Astrocyte (in vitro differentiated cells and primary cell): ENCODE measurements around the gene SIGLEC11. TPM values are rescaled to one million over a fixed set of nuclear protein-coding genes. Genes with fewer than 3 reads are reported as not detected.

Experiments
- DNase-seq: peaks from one replicate; pipeline ENCODE4 v3.0.0-alpha.2; 2010; ENCODE audit warnings: low read depth
- FAIRE-seq: peaks from 2 replicates; lab custom pipeline; 2011; peaks lifted over from hg19 to GRCh38; lab: Jason Lieb, UNC
- H2AFZ ChIP-seq: 2 replicates; pipeline ENCODE4 v1.6.0; 2012; ENCODE audit warnings: low read depth, low read length, inconsistent platforms
- H3K27ac ChIP-seq: 2 replicates; pipeline ENCODE4 v1.5.1; 2011; ENCODE audit warnings: low read depth, low read length, inconsistent platforms
- H3K27me3 ChIP-seq: 2 replicates; pipeline ENCODE4 v1.6.0; 2011; ENCODE audit warnings: low read length, inconsistent platforms; ENCODE audit not compliant: insufficient read depth
- H3K36me3 ChIP-seq: 2 replicates; pipeline ENCODE4 v1.5.1; 2011; ENCODE audit warnings: low read length, inconsistent platforms; ENCODE audit not compliant: insufficient read depth
- H3K4me1 ChIP-seq: 2 replicates; pipeline ENCODE4 v1.5.1; 2011; ENCODE audit warnings: low read length, inconsistent platforms; ENCODE audit not compliant: insufficient read depth
- H3K4me2 ChIP-seq: 2 replicates; pipeline ENCODE4 v1.6.0; 2012; ENCODE audit warnings: low read length, inconsistent platforms
- H3K4me3 ChIP-seq: 2 replicates; pipeline ENCODE4 v1.5.1; 2011; ENCODE audit warnings: low read depth, mild to moderate bottlenecking, low read length, inconsistent platforms; ENCODE audit not compliant: insufficient read depth
- H3K79me2 ChIP-seq: 2 replicates; pipeline ENCODE4 v1.6.0; 2012; ENCODE audit warnings: mild to moderate bottlenecking, low read length, inconsistent platforms; ENCODE audit not compliant: insufficient read depth
- H3K9ac ChIP-seq: 2 replicates; pipeline ENCODE4 v1.6.0; 2012; ENCODE audit warnings: mild to moderate bottlenecking, low read length, inconsistent platforms
- H3K9me3 ChIP-seq: 2 replicates; pipeline ENCODE4 v1.5.1; 2012; ENCODE audit warnings: low read depth, mild to moderate bottlenecking, low read length, inconsistent platforms; ENCODE audit not compliant: insufficient read depth
- H4K20me1 ChIP-seq: 2 replicates; pipeline ENCODE4 v1.6.0; 2012; ENCODE audit warnings: low read length, inconsistent platforms; ENCODE audit not compliant: insufficient read depth
- H3K27ac Mint-ChIP-seq: one replicate; pipeline ENCODE4 v1.8.0; 2021; ENCODE audit warnings: mild to moderate bottlenecking, mixed read lengths; ENCODE audit not compliant: unreplicated experiment
- H3K27me3 Mint-ChIP-seq: one replicate; pipeline ENCODE4 v1.8.0; 2021; ENCODE audit warnings: low read depth, mixed read lengths; ENCODE audit not compliant: unreplicated experiment
- H3K36me3 Mint-ChIP-seq: one replicate; pipeline ENCODE4 v1.8.0; 2021; ENCODE audit warnings: low read depth, mixed read lengths; ENCODE audit not compliant: unreplicated experiment
- H3K4me1 Mint-ChIP-seq: one replicate; pipeline ENCODE4 v1.8.0; 2021; ENCODE audit warnings: low read depth, mixed read lengths; ENCODE audit not compliant: unreplicated experiment
- H3K4me3 Mint-ChIP-seq: one replicate; pipeline ENCODE4 v1.8.0; 2021; ENCODE audit warnings: mild to moderate bottlenecking, moderate library complexity, mixed read lengths; ENCODE audit not compliant: unreplicated experiment
- H3K9me3 Mint-ChIP-seq: one replicate; pipeline ENCODE4 v1.8.0; 2021; ENCODE audit warnings: mild to moderate bottlenecking, mixed read lengths; ENCODE audit not compliant: unreplicated experiment
- EZH2 ChIP-seq: IDR thresholded peaks from 2 replicates; pipeline ENCODE4 v1.6.1; 2012; ENCODE audit warnings: mild to moderate bottlenecking, low read length, inconsistent platforms; ENCODE audit not compliant: insufficient read depth
- total RNA-seq: library from RNA; stranded (reverse); gene quantifications from 2 replicates; pipeline ENCODE4 v1.2.1, GENCODE V29; 2021
- TF ChIP-seq, protein P1 (sequence below): IDR thresholded peaks from 2 replicates; pipeline ENCODE4 v1.5.1; 2011; ENCODE audit warnings: low read depth, mild to moderate bottlenecking, inconsistent platforms, low read length, moderate library complexity; ENCODE audit not compliant: insufficient read depth

SIGLEC11 gene
- total RNA-seq, 1 donor from 2014 or later = not detected

DNA sequence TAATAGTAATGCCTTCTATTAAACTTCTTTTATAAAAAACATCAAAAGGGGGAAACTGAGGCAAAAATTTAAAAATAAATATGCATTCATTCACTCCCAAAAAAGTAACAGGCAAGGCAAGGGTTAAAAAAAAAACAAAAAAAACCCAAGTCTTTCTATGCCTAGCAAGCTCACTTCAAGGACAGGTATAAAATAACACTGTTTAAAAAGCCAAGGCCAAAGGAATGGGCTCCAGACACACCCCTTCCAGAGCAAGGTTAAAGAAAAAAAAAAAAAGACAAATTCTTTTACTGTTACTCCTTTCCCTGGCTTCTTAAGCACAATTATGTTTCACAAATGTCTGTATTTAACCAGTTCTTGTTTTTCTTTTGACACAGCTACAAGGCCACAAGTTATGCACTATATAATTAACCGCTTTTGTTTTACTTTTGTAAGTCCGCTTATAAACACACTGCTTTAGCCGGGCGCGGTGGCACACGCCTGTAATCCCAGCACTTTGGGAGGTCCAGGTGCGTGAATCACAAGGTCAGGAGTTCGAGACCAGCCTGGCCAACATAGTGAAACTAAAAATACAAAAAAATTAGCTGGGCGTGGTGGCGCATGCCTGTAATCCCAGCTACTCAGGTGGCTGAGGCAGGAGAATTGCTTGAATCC, 3.6 kb downstream of the SIGLEC11 start:
- Histone ChIP-seq H3K79me2 (no peaks in the 10 kb centered on the region), H3K36me3 (no peaks in the 10 kb centered on the region), H3K4me3 (no peak overlapping the region), H3K9me3 (no peaks in the 10 kb centered on the region), H3K9ac (no peak overlapping the region), H2AFZ (no peak overlapping the region), H3K27me3 (peaks cover 3% of the 10 kb centered on the region), H4K20me1 (no peaks in the 10 kb centered on the region), H3K4me2 (no peak overlapping the region), H3K4me1 (no peaks in the 10 kb centered on the region), H3K27ac (no peak overlapping the region)
- FAIRE-seq (no peak), DNase-seq (no peak)
- TF ChIP-seq, protein P1, sequence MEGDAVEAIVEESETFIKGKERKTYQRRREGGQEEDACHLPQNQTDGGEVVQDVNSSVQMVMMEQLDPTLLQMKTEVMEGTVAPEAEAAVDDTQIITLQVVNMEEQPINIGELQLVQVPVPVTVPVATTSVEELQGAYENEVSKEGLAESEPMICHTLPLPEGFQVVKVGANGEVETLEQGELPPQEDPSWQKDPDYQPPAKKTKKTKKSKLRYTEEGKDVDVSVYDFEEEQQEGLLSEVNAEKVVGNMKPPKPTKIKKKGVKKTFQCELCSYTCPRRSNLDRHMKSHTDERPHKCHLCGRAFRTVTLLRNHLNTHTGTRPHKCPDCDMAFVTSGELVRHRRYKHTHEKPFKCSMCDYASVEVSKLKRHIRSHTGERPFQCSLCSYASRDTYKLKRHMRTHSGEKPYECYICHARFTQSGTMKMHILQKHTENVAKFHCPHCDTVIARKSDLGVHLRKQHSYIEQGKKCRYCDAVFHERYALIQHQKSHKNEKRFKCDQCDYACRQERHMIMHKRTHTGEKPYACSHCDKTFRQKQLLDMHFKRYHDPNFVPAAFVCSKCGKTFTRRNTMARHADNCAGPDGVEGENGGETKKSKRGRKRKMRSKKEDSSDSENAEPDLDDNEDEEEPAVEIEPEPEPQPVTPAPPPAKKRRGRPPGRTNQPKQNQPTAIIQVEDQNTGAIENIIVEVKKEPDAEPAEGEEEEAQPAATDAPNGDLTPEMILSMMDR = no peak
- no peak for TF ChIP-seq EZH2
- no peaks in the 10 kb centered on the region for H3K4me1 Mint-ChIP-seq
- peaks cover 3% of the 10 kb centered on the region for H3K9me3 Mint-ChIP-seq
- peaks cover 8% of the 10 kb centered on the region for H3K27me3 Mint-ChIP-seq
- H3K36me3 Mint-ChIP-seq = no peaks in the 10 kb centered on the region
- H3K27ac Mint-ChIP-seq = no peak overlapping the region
- no peak overlapping the region for H3K4me3 Mint-ChIP-seq

DNA sequence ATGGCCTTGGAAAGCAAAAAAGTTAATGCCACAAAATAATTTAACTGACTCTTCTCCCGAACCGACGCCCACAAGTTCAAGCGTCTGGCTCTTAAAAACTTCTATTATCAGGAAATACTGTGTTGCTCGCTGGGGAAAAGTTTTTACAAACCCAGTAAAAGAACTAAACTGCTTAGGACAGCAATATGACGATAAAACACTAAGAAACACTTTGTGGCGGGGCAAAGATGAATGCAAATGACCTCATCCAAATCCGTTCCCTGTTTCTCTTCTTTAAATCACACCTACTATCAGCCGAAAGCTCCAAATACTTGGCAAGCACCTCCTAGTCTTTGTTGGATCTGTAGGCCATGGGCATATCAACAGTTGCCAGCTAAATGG, 4.9 kb downstream of the SIGLEC11 start:
- peaks cover 5% of the 10 kb centered on the region for H3K27me3 Mint-ChIP-seq
- Histone ChIP-seq H3K9ac (no peak overlapping the region), H3K36me3 (no peaks in the 10 kb centered on the region), H3K27me3 (peaks cover 3% of the 10 kb centered on the region), H3K4me3 (no peak overlapping the region), H2AFZ (no peak overlapping the region), H3K4me1 (no peaks in the 10 kb centered on the region), H3K9me3 (no peaks in the 10 kb centered on the region), H4K20me1 (no peaks in the 10 kb centered on the region), H3K27ac (no peak overlapping the region), H3K79me2 (no peaks in the 10 kb centered on the region), H3K4me2 (no peak overlapping the region)
- DNase-seq (no peak), FAIRE-seq (no peak)
- no peaks in the 10 kb centered on the region for H3K36me3 Mint-ChIP-seq
- TF ChIP-seq EZH2 = no peak
- TF ChIP-seq, protein P1 = no peak
- H3K4me1 Mint-ChIP-seq = no peaks in the 10 kb centered on the region
- peaks cover 7% of the 10 kb centered on the region for H3K9me3 Mint-ChIP-seq
- no peak overlapping the region for H3K27ac Mint-ChIP-seq
- H3K4me3 Mint-ChIP-seq = no peak overlapping the region

DNA sequence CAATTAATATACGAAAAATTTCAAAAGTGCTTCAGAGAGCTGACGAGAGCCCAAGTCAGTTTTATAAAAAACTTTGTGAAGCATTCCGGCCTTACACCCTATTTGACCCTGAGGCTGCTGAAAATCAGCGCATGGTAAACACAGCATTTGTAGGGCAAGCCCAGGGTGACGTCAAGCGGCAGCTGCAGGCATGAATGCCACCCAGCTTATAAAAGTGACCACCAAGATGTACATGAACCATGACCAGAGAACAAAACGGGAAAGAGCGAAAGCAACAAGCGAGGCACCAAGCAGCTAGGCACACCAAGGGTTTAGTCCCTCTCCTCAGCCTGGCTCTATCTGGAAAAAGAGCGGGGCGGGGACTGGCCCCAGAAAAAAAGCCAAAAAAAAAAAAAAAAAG, 6.0 kb downstream of the SIGLEC11 start:
- Mint-ChIP-seq H3K36me3 (no peaks in the 10 kb centered on the region), H3K4me3 (no peak overlapping the region), H3K27ac (no peak overlapping the region), H3K27me3 (peaks cover 9% of the 10 kb centered on the region), H3K9me3 (peaks cover 9% of the 10 kb centered on the region), H3K4me1 (no peaks in the 10 kb centered on the region)
- Histone ChIP-seq H3K9ac (no peak overlapping the region), H3K4me2 (no peak overlapping the region), H3K27ac (no peak overlapping the region), H3K9me3 (no peaks in the 10 kb centered on the region), H3K79me2 (no peaks in the 10 kb centered on the region), H3K27me3 (peaks cover 3% of the 10 kb centered on the region), H2AFZ (no peak overlapping the region), H4K20me1 (no peaks in the 10 kb centered on the region), H3K36me3 (no peaks in the 10 kb centered on the region), H3K4me3 (no peak overlapping the region), H3K4me1 (no peaks in the 10 kb centered on the region)
- no peak for FAIRE-seq
- DNase-seq = no peak
- TF ChIP-seq, protein P1 = no peak
- no peak for TF ChIP-seq EZH2
